Left hindlimb (tissue), 1 donor: Measurements from ENCODE around the gene CIRBP.
"Not testable (repeated sequence)": the region's sequence is repeated elsewhere in the genome, so short reads cannot be mapped to it uniquely, and the experiment has no call there.

Experiments used
- DNase-seq: peaks from one replicate; pipeline ENCODE4 v3.0.0-alpha.2; 2018

CIRBP gene

DNA sequence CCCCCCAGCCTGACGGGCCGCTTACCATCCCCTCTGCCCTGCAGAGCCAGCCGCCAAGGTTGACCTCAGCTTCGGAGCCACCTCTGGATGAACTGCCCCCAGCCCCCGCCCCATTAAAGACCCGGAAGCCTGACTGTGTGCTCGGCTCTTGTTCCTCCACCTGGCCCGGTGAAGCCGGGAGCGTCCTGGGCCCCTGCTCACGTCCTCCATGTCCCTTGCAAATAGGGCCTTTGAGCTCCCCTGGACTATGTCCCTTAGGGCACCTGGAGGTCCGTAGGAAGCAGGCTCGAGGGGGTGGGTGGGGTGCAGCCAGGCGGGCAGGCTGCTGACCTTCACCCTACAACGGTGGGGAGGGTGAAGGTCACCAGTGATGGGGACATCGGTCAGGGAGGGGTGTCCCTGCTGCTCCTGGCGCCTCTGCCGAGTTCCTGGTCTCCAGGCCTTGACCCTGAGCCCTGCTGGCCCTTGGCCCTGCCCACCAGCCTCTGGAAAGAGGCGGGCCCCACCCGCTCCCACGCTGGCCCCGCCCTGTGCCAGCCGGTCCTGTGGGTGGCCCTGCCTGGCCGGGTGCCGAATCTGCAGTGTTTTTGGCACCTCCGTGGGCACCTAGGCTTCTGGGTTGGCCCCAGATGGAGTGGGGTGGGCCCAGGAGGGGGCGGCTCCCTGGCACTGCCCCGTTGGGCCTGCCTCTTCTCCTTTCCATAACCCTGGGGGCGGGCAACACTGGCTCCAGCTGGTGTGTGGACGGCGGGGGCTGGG is 24.3 kb upstream of the CIRBP start:
- DNase-seq, result no peak

DNA sequence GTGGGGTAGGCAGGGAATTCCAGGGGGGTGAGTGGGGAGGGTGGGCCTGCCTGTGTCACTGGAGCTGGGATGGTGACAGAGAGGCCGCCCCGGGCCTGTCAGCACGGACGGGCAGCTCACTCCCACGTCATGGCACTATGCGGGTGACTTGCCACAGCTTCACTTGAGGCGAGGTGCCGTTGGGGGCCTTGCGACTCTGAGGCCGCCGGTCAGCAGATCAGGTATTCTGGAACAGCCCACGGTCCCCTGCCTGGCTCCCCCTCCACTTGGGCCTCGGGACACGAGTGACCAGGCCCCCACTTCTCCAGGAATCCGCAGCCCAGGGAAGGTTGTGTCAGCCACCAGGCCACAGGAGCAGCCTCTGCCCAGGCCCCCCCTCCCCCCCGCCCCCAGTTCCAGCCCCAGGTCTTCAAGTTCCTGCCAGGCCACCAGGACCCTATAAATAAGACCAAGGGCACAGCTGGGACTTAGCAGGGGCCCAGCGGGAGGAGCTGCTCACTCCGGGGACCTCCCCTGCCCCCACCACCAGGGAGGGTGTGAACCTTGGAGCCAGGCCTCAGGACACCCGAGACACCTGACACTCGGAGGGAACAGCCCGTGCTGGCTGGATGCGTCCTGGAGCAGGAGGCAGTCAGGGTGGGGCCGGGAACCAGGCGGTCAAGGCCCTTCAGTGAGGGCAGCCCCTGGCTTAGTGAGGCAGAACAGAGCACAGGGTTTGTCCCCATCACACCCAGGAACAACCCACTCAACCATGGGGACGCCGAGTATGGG is 23.5 kb upstream of the CIRBP start:
- no peak for DNase-seq

DNA sequence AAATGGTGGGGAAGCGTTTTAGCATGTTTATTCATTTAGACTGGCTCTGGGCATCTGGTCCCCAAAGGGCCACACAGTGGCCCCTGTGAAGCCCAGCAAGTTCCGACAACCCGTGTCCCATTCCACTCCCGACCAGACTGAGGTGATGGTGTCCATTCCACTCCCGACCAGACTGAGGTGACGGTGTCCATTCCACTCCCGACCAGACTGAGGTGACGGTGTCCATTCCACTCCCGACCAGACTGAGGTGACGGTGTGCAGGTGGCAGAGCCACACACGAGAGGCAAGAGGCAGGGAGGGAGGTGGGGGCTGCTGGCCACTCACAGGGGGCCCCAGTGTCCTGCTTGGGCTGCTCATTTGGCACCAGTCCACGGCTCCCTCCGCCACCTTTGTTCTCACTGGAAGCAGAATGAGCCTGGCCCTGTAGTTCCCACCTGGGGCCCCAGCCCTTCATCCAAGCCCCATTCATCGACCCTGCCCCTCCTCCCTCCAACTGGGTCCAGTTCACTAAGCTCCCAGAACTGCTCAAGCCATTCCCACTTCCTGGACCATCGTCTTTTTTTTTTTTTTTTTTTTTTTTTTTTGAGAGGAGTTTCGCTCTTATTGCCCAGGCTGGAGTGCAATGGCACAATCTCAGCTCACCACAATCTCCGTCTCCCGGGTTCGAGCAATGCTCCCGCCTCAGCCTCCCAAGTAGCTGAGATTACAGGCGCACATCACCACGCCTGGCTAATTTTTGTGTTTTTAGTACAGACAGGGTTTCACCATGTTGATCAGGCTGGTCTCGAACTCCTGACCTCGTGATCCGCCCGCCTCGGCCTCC is 22.7 kb upstream of the CIRBP start:
- not testable (repeated sequence) for DNase-seq

DNA sequence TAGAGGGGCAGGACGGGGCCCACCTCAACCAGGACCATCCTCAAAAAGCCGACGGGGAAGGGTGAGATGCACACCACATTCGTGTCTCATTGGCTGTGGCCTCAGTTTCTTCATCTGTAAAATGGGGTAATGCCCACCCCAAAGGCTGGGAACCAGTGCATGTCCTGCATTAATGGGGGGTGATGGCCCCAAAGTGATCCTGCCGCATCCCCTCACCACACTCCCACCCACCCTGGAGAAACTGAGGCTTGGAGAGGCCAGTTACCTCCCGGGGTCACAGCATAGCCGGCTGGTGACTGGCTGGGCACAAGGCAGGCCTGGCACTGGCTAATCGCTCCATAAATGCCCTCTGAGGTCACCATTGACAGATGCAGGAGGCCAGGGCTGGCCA is 21.4 kb upstream of the CIRBP start:
- DNase-seq, result peak; percentile 43

DNA sequence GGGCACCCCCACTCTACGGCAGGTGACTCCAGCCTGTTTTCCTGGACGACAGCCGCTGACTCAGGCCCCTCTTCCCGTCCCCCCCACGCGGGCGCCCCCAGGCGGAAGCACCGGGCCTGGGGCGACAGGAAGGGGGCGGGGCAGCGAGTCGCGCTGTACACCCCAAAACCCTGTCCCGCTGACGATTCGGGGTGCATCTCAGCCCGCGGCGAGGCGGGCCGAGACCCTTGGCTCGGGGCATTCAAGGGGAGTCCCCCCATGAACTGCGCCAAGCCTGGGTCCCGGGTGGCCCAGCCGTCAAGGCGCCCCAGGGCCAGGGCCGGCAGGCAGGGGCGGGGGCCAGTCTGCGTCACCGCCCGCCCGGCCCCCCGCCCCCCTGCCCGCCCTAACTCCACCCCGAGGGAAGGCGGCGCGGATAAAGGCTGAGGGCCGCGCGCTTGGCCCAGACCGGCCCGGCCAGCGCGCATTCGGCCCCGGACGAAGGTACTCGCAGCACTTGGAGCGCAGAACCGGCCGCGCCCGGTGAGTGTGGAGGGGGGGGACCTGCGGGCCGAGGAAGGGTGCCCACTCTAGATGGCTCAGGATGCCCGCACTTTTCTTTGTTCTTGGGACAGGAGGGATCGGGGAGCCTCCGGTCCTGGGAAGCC is 20.9 kb upstream of the CIRBP start, which contains the start of gene MIDN:
MIDN (plus strand) TSS at position 445 of the 647 bp plus-strand sequence. CDS start 1,714 bp downstream, outside the sequence.
- DNase-seq, result peak; percentile 90

DNA sequence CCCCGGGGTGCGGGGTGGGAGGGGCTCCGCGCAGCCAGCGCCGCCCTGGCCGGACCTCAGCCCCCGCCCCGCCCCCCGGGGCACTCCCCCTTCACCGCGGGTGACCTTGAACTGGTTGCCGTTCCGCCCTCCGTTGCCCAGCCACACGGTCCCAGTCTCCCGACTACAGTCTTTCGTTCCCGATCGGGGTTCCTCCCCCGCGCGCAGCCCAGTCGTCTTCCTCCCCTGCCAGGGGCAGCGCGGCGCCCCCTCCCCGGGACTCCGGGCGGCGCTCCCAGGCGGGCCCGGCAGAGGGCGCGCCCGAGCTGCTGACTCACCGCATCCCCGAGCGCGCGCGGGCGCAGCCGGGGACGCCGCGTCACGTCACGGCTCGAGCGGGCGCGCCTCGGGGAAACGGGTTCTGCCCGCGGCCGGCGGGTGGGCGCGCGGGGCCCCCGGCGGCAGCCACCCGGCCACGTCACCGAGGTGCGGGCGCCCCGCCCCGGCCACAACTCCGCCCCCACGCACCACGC is 20.3 kb upstream of the CIRBP start:
- peak; percentile 91 for DNase-seq

DNA sequence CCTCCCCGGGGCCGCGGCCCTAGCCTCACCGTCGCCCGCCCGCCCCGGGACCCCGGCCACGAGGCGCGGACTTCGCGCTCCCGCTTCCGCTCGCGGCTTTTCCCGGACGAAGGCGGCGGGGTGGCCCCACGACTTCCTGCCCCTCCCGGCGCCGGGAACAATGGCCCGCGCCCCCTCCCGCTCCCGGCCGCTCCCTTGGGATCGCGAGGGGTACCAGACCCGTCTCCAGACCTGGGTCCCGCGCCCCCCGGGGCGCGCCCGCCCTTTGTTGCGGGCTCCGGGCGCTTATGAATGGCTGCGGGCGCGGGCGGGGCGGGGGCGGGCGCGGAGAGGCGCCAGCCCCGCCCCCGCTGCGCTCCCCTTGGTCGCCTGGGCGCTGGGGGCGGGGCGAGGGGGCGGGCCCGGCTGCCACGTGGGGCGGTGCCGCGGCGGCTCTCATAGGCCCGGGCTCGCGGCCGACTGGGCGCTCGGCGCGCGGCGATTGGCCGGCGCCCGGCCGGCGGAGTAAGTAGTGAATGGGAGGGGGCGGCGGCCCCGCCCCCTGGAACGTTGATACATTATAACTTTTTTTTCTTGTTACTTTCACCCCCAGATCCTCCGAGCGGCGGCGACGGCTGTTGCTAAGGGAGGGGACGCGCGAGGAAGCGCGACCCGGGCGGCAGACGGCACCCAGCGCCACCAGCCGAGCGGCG is 19.7 kb upstream of the CIRBP start:
- DNase-seq, result peak; percentile 97

DNA sequence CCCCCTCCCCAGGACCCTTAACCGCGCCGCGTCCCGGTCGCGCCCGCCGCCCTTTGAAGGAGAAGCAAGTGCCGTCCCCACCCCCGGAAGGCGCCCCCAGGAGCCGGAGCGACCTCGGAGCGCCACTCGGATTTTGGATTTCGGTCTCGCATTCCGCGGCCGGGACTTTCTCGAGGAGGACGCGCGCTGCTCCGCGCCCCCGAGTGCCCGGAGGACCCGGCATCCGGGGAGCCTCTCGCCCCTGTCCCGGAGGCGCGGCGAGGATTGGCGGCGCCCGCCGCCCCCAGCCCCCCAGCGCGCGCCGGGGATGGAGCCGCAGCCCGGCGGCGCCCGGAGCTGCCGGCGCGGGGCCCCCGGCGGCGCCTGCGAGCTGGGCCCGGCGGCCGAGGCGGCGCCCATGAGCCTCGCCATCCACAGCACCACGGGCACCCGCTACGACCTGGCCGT is 19.1 kb upstream of the CIRBP start:
- no peak for DNase-seq

DNA sequence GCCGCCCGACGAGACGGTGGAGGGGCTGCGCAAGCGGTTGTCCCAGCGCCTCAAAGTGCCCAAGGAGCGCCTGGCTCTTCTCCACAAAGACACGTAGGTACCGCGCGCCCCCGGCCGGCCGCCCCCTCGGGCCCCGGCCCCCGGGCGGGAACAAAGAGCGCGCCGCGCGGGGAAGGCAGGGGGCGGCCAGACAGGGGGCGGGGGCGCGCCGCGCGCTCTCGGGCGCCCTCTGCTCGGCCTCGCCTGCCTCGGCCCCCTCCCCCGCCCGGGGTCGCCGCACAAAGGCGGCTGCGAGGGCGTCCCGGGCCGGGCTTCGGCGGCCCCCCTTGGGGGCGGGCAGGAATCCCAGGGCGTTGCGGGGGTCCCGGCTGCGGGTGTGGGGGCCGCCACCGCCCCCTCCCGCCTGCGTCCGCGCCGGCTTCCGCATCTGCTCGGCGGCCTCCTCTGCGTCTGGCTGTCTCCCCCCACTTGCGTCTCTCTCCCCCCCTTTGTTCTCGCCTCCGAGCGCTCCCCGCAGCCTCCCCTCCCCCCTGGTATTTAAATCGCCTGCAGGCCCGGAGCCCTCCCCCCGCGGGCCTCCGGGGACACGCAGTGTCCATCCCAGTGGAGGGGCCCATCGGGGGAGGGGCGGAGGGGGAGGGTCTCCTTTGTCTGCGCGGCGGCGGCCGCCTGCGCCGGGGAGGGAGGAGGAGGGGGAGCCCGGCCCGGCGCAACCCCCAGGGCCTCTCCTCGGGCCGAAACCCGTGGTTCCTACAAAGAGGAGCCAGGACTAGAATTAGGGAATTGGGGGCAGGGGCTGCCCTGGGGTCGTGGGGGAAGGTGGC is 18.5 kb upstream of the CIRBP start:
- peak; percentile 77 for DNase-seq

DNA sequence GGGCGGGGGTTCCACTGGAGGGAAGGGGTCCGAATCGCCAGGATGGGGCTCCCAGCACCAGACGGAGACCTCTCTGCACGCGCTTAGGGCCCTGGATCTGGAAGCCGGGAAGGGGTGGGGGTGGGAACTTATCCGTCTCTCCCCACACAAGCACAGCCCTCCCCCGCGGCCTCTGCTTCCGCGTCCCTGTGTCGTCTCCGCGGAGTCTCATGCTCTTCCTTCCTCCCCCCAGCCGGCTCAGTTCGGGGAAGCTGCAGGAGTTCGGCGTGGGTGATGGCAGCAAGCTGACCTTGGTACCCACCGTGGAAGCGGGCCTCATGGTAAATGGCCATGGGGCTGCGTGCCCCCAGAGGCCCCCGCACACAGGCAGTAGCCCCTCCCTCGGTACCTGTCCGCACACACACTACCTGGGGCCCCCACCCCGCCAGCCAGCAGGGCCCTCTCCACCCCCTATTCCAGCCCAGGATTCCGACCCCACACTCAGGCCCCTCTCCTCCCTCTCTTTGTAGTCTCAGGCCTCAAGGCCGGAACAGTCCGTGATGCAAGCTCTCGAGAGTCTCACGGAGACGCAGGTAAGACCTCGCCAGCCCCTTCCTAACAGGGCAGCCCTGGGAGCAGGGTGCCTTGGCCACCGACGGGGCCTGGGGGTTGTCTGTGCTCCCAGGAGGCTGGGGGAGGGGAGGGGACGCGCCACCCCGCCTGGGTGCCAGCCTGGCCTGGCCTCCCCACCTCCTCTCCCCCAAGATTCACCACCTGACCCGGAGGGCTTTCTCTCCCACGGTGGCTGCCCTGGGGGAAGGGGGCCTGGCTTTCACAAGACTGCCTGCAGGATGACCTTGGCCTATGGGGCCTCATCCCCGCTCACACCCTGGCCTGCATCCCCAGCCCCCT is 17.6 kb upstream of the CIRBP start:
- peak; percentile 81 for DNase-seq

DNA sequence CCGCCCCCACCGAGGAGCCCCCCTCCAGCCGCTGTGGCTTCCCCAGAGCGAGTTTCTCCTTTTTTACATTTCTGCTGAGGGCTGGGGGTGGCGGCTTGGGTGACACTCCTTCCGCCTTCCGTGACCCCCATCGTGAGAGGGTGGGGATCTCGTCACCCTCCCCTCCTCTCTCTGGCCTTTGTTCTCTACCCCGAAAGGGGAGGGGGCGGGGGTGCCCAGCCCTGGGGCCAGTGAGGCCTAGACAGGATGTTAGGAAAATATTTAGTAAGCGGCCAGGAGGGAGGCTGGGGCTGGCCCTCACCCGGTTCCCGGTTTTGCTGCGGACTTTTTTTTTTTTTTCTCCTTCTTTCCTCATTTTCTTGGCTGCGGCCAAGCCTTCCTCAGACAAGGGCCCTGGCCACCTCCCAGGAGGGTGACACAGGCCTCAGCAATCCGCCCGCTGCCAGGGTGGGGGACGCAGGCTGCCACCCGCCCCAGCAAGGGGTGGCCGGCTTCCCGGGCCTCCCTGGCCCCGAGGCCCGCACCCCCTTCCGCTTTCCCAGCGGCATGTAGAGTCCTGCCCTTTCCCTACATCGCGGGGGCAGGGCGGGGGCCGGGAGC is 16.8 kb upstream of the CIRBP start:
- DNase-seq, result peak; percentile 89

DNA sequence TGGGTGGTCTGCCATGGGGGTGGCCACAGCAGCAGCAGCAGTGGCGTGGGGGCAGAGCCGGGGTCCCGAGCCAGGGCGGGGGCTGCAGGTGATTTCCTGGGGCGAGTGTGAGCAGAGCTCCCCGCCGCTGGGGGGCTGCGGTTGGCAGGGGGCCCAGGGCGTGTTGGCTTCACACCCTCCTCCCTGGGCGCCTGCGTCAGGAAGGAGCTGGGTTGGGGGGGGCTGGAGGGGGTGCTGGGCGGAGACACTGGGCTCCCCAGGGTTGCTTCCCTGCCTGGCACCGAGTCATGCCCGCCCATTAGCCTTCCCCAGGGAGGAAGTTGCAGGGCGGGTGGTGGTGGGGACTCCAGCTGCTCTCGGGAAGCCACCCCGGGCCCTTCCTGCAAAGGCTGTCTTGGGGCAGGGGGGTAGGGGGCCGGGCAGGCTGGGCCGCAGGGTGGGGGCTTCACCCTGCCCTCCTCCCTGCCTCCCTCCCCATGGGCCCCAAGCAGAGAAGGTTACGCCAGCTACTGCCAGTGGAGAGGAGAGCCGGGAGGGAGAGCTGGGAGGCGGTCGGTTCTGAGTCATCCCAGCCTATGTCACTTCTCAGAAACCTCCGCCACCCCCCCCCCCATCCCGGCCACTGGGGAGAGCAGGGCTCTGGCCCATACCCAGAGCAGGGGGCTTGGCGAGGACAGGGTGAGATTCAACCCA is 16.2 kb upstream of the CIRBP start:
- peak; percentile 90 for DNase-seq

DNA sequence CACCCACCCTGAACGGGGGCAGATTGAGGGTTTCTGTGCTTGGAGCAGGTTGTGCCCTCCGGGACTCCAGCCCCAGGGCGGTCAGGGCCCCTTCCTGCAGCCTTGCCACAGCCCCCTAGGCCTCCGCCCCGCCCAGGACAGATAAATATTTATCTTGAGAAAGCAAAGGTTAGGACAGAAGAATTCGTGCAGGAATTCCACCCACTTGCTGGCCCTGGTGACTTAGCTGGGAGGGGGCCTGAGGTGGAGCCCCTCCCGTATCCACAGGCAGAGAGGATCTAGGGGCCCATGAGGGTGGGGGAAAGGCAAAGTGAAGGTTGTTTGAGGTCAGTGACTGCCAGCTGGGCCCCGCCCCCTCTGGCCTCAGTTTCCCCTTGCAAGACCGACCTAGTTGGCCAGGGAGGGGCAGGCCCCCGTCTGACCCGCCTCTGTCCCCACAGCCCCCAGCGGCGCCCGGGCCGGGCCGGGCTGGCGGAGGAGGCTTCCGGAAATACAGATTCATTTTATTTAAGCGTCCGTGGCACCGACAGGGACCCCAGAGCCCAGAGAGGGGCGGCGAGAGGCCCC is 15.5 kb upstream of the CIRBP start:
- DNase-seq, result no peak

DNA sequence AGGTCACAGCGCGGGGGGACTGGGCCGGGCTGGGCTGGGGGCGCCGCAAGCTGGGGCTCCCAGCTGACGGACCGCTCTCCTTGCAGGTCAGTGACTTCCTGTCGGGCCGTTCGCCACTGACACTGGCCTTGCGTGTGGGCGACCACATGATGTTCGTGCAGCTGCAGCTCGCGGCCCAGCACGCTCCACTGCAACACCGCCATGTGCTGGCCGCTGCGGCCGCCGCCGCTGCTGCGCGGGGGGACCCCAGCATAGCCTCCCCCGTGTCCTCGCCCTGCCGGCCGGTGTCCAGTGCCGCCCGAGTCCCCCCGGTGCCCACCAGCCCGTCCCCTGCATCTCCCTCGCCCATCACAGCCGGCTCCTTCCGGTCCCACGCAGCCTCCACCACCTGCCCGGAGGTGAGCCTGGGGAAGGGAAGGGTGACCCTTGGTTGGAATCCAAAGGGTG is 15.0 kb upstream of the CIRBP start:
- no peak for DNase-seq

DNA sequence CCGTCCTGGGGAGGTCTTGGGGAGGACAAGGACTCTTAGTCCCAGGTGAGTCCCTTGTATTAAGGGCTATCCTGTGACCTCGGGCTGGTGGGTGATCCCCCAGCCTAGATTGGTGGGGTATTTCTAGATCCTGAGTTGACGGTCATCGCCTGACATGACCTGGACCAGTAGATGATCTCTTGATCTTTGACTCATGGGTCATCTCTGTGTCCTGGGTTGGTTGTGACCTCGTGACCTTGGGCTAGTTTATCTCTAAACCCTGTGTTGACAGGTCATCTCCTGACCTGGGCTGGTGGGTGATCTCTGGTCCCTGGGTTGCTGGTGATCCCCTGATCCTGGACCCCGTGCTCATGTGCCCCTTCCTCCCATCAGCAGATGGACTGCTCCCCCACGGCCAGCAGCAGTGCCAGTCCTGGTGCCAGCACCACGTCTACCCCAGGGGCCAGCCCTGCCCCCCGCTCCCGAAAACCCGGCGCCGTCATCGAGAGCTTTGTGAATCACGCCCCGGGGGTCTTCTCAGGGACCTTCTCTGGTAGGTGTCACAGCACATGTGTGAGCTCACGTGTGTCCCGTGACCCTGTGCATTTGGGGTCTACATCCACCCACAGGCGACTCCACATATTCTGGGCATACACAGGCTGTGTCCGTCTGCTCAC is 14.5 kb upstream of the CIRBP start:
- no peak for DNase-seq

DNA sequence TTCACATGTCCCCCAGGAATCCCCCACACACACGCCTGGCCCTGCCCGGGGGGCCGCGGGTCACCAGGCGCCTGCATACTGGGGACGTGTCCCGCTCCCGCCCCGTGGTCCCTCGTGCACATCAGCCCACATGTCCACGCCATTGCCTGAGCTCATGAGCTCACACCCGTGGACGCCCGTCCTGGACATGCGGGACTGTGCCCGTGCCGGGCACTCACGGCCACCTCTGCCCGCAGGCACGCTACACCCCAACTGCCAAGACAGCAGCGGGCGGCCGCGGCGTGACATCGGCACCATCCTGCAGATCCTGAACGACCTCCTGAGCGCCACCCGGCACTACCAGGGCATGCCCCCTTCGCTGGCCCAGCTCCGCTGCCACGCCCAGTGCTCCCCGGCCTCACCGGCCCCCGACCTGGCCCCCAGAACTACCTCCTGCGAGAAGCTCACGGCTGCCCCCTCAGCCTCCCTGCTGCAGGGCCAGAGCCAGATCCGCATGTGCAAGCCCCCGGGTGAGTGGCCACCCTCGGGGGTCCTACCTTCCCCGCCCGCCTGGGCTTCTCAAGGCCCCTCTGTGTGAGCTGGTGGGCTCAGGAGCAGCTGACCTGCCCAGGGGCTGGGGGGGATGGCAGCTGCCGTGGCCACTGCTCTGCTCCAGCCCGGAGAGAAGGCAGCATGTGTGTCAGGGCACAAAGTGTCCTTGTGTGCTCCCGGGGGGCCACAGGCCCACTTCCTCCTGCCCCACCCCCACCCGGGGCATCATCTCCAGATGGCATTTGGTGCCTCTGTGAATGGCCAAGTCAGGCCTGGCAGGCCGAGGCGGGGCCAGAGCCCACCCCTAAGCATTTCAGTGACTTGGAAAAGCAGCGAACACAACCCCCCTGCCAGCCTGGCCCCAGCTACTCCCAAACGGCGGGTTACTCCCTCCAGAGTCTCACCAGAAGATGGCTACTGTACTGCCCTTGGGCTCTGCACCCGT is 13.7 kb upstream of the CIRBP start:
- no peak for DNase-seq
